Measurements from ENCODE around the gene MAP3K19.

MAP3K19 gene

DNA sequence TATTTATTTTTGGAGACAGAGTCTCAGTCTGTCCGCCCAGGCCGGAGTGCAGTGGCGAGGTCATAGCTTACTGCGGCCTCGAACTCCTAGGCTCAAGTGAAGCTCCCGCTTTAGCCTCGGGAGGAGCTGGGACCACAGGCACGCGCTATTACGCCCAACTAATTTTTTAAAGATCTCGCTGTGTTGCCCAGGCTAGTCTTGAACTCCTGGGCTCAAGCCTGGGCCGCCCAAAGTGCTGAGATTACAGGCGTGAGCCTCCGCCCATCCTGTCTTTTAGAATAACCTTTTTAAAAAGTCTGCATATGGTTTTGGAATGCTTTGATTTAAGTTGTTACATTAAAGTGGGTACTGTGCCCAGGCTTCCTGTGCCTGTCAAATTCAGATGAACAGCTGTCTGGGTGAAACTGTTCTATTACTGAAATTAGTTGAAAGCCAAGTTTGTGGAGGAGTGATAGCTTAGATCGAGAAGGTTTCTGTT, 5.8 kb upstream of the MAP3K19 start:
- TF ChIP-seq, protein P1, sequence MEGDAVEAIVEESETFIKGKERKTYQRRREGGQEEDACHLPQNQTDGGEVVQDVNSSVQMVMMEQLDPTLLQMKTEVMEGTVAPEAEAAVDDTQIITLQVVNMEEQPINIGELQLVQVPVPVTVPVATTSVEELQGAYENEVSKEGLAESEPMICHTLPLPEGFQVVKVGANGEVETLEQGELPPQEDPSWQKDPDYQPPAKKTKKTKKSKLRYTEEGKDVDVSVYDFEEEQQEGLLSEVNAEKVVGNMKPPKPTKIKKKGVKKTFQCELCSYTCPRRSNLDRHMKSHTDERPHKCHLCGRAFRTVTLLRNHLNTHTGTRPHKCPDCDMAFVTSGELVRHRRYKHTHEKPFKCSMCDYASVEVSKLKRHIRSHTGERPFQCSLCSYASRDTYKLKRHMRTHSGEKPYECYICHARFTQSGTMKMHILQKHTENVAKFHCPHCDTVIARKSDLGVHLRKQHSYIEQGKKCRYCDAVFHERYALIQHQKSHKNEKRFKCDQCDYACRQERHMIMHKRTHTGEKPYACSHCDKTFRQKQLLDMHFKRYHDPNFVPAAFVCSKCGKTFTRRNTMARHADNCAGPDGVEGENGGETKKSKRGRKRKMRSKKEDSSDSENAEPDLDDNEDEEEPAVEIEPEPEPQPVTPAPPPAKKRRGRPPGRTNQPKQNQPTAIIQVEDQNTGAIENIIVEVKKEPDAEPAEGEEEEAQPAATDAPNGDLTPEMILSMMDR (IDR thresholded peaks at IDR 0.05; ENCODE audit: low read depth, low read length): no peak
- DNase-seq (ENCODE audit: low read depth, low spot score): no peak
- in situ Hi-C loops (cut with HindIII; ENCODE audit: low sequenced_read_pairs): no loop called here
- H3K4me3 ChIP-seq (ENCODE audit: low read depth, low read length): peak overlapping the region; percentile 100

DNA sequence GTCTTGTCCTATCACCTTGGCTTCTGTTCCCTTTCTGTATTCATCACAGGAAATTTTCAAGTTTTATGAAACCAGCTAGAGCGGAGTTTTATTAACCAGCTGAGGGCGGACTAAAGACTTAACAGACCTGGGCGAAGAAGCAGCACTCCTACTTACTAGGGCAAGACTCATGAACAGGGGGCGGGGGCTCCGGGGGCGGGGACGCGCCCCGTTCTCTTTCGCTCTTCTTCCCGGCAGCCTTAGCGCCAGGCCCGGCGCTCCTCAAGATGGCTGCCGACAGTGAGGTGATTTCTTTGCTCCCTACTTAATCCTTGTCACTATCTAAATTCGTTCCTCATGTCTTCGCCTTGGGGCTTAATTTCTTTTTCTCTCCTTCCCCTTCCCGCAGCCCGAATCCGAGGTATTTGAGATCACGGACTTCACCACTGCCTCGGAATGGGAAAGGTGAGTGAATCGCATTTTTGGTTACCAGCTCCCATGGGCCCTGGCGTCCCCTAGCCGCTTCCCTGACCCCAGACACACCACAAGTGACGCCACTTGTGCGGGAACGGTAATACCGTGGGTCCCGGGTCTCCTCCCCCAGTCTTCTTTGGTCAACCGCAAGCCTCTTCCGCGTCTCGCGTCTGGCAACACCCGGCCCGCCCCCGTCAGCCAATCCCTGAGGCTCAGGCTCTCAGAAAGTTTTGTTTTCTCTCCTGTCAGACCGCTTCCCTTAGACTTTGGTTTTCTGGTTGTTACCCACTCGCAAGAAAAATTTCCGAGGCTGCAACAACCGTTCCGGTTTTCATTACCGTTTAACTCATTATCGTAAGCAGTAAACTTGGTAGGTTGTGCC, 5.0 kb upstream of the MAP3K19 start, which contains the start of gene RAB3GAP1:
TSS of gene RAB3GAP1 (plus strand) at position 251 of the 835 bp plus-strand sequence. CDS start at position 267, 16 bp downstream.
- H3K4me3 ChIP-seq (ENCODE audit: low read depth, low read length): peak within 1 kb of the TSS; percentile 100
- in situ Hi-C loops (cut with HindIII; ENCODE audit: low sequenced_read_pairs): no loop called here
- TF ChIP-seq, protein P1 (IDR thresholded peaks at IDR 0.05; ENCODE audit: low read depth, low read length): no peak
- DNase-seq (ENCODE audit: low read depth, low spot score): peak; percentile 90

DNA sequence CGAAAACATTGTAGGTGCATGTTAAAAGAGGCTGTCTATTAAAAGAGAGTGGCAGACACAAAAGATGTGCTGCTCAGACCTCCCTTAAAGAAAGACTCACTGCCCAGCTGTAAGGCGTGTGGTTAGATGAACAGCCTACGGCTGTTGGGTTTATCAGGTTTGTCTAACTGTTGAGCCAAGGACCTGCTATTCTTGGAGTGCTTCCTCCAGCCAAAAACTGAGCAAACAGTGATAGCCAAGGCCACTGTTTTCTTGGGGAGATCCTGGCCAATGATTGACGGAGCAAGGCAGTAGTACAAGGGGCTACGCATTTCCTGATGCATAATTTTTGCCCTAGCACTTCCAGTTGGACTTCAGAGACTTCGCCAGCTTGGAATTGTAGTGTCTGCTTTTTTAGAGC, 3.4 kb upstream of the MAP3K19 start:
- no peak for DNase-seq (ENCODE audit: low read depth, low spot score)
- no peak overlapping the region for H3K4me3 ChIP-seq (ENCODE audit: low read depth, low read length)
- TF ChIP-seq, protein P1 (IDR thresholded peaks at IDR 0.05; ENCODE audit: low read depth, low read length): no peak
- in situ Hi-C loops (cut with HindIII; ENCODE audit: low sequenced_read_pairs): no loop called here

DNA sequence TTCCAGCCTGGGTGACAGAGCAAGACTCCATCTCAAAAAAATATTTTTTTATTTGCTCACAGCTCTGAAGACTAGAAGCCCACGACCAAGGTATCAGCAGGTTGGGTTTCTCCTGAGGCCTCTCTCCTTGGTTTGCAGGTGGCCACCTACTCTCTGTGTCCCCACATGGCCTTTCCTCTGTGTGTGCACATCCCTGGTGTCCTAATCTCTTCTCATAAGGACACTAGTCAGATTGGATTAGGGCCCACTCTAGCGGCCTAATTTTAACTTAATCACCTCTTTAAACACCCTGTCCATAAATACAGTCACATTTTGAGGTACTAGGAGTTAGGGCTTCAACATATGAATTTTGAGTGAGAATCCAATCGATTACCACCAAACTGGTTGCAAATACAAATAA, 2.9 kb upstream of the MAP3K19 start:
- H3K4me3 ChIP-seq (ENCODE audit: low read depth, low read length): no peak overlapping the region
- in situ Hi-C loops (cut with HindIII; ENCODE audit: low sequenced_read_pairs): no loop called here
- no peak for DNase-seq (ENCODE audit: low read depth, low spot score)
- TF ChIP-seq, protein P1 (IDR thresholded peaks at IDR 0.05; ENCODE audit: low read depth, low read length): no peak

DNA sequence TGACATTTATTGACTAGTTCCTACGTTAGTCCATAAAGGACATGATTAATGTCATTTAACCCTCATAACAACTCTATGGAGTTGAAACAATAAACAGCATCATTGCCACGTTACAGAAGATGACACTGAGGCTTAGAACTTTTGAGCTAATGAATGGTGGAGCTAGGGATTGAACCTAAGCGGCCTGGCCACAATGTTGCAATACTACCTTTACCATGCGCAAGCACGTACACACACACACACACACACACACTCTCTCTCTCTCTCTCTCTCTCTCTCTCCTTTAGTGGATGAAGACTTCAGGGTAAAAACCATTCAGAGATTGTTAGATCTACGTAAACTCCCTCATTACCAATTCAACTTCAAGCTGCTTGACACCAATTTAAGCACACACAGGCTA, 875 bp upstream of the MAP3K19 start:
- DNase-seq (ENCODE audit: low read depth, low spot score): no peak
- H3K4me3 ChIP-seq (ENCODE audit: low read depth, low read length): no peak overlapping the region
- in situ Hi-C loops (cut with HindIII; ENCODE audit: low sequenced_read_pairs): no loop called here
- TF ChIP-seq, protein P1 (IDR thresholded peaks at IDR 0.05; ENCODE audit: low read depth, low read length): no peak

DNA sequence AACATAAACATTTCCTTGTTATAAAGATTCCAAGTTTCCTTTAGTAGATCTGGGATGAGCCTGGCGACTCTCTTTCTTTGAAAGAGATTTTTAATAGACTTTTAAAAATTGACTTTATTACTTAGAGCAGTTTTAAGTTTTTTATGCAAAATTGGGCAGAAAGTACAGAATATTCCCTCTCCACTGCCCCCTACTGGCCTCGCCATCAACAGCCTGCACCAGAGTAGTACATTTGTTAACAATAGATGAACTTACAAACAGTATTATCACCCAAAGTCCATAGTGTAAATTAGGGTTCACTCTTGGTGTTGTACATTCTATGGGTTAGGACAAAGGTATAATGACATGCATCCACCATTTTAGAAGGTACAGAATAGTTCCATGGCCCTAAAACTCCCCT, 3.9 kb downstream of the MAP3K19 start:
- DNase-seq (ENCODE audit: low read depth, low spot score): no peak
- in situ Hi-C loops (cut with HindIII; ENCODE audit: low sequenced_read_pairs): no loop called here

More for the DNA sequence above, 3.9 kb downstream of the MAP3K19 start:
- TF ChIP-seq, protein P1 (IDR thresholded peaks at IDR 0.05; ENCODE audit: low read depth, low read length): peak; percentile 35
- H3K4me3 ChIP-seq (ENCODE audit: low read depth, low read length): no peak overlapping the region
